Neural progenitor cell (in vitro differentiated cells): ENCODE data around the gene ZNF319. TPM values are rescaled to one million over a fixed set of nuclear protein-coding genes. Genes with fewer than 3 reads are reported as not detected.

Experiments used
- DNase-seq: peaks from one replicate; pipeline ENCODE4 v3.0.0-alpha.2; 2016; ENCODE audit warnings: low spot score
- H2AFZ ChIP-seq: fragments of 200-600 bp; sonication (generic); replicated peaks from 2 replicates; pipeline ENCODE4 v1.6.1; 2016; ENCODE audit warnings: antibody characterized with exemption
- H3F3A ChIP-seq: fragments of 200-600 bp; sonication (generic); 2 replicates; pipeline ENCODE4 v1.6.1; 2016; ENCODE audit warnings: antibody characterized with exemption, low read depth
- H3K27ac ChIP-seq: fragments of 200-600 bp; sonication (generic); 2 replicates; pipeline ENCODE4 v1.5.1; 2016; ENCODE audit warnings: mild to moderate bottlenecking
- H3K27me3 ChIP-seq: fragments of 200-600 bp; sonication (generic); 2 replicates; pipeline ENCODE4 v1.6.1; 2016; ENCODE audit warnings: mild to moderate bottlenecking, moderate library complexity
- H3K36me3 ChIP-seq: fragments of 200-600 bp; sonication (generic); 2 replicates; pipeline ENCODE4 v1.5.1; 2016
- H3K4me1 ChIP-seq: fragments of 200-600 bp; sonication (generic); 2 replicates; pipeline ENCODE4 v1.6.1; 2016; ENCODE audit warnings: mixed run types
- H3K4me2 ChIP-seq: fragments of 200-600 bp; sonication (generic); 2 replicates; pipeline ENCODE4 v1.6.1; 2016
- H3K4me3 ChIP-seq: fragments of 200-600 bp; sonication (generic); 2 replicates; pipeline ENCODE4 v1.5.1; 2016
- H3K79me2 ChIP-seq: fragments of 200-600 bp; sonication (generic); 2 replicates; pipeline ENCODE4 v1.6.1; 2016; ENCODE audit warnings: low read depth
- H3K9ac ChIP-seq: fragments of 200-600 bp; sonication (generic); 2 replicates; pipeline ENCODE4 v1.6.1; 2016
- H3K9me3 ChIP-seq: fragments of 200-600 bp; sonication (generic); 2 replicates; pipeline ENCODE4 v1.5.1; 2016; ENCODE audit warnings: low read depth
- H4K20me1 ChIP-seq: fragments of 200-600 bp; sonication (generic); 2 replicates; pipeline ENCODE4 v1.6.1; 2016; ENCODE audit warnings: low read depth
- H3K27ac Mint-ChIP-seq: 3 replicates; pipeline ENCODE4 v1.8.0; 2021; ENCODE audit warnings: mixed read lengths
- H3K27me3 Mint-ChIP-seq: 2 replicates; pipeline ENCODE4 v1.8.0; 2022; ENCODE audit warnings: low read depth, mild to moderate bottlenecking, inconsistent platforms, moderate library complexity, mixed read lengths; ENCODE audit not compliant: insufficient read depth
- H3K36me3 Mint-ChIP-seq: 3 replicates; pipeline ENCODE4 v1.8.0; 2021; ENCODE audit warnings: mixed read lengths
- H3K4me1 Mint-ChIP-seq: 3 replicates; pipeline ENCODE4 v1.8.0; 2021; ENCODE audit warnings: mixed read lengths
- H3K4me3 Mint-ChIP-seq: 3 replicates; pipeline ENCODE4 v1.8.0; 2021; ENCODE audit warnings: mild to moderate bottlenecking, moderate library complexity, mixed read lengths
- H3K9me3 Mint-ChIP-seq: 3 replicates; pipeline ENCODE4 v1.8.0; 2020; ENCODE audit warnings: mixed read lengths
- CTCF ChIP-seq: fragments of 200-600 bp; sonication (generic); IDR thresholded peaks from 2 replicates; pipeline ENCODE4 v1.5.1; 2017; ENCODE audit warnings: antibody characterized with exemption, mild to moderate bottlenecking
- EZH2 ChIP-seq: fragments of 200-600 bp; sonication (generic); IDR thresholded peaks from 2 replicates; pipeline ENCODE4 v1.6.1; 2017; ENCODE audit warnings: antibody characterized with exemption, mild to moderate bottlenecking, moderate library complexity
- EZH2phosphoT487 ChIP-seq: fragments of 200-600 bp; sonication (generic); IDR thresholded peaks from 2 replicates; pipeline ENCODE4 v1.6.1; 2017; ENCODE audit warnings: antibody characterized with exemption
- total RNA-seq: library from RNA; depleted of rRNA; stranded (reverse); fragments of >200 nt; gene quantifications from 2 replicates; pipeline ENCODE4 v1.2.3, GENCODE V29; 2015; ENCODE audit warnings: low replicate concordance

ZNF319 gene
- total RNA-seq, 1 donor from 2014 or later, result 1.4 TPM

GRCh38 chr16:58019866-58020538 is 19.5 kb upstream of the ZNF319 start:
- no peak for TF ChIP-seq EZH2phosphoT487
- TF ChIP-seq EZH2, result no peak
- no peak for TF ChIP-seq CTCF
- no peaks in the 10 kb centered on the region for H3K36me3 Mint-ChIP-seq
- peaks cover 21% of the 10 kb centered on the region for H3K4me1 Mint-ChIP-seq
- H3F3A ChIP-seq, result peaks cover 6% of the 10 kb centered on the region
- peaks cover 18% of the 10 kb centered on the region for H3K27me3 ChIP-seq
- H4K20me1 ChIP-seq, result peaks cover 3% of the 10 kb centered on the region
- no peaks in the 10 kb centered on the region for H3K79me2 ChIP-seq
- H3K9me3 ChIP-seq, result no peaks in the 10 kb centered on the region
- H3K4me1 ChIP-seq, result peaks cover 5% of the 10 kb centered on the region
- no peak overlapping the region for H2AFZ ChIP-seq
- no peak overlapping the region for H3K4me3 ChIP-seq
- no peak overlapping the region for H3K9ac ChIP-seq
- no peak overlapping the region for H3K4me3 Mint-ChIP-seq
- no peaks in the 10 kb centered on the region for H3K36me3 ChIP-seq
- no peaks in the 10 kb centered on the region for H3K9me3 Mint-ChIP-seq
- peaks cover 19% of the 10 kb centered on the region for H3K27me3 Mint-ChIP-seq
- H3K27ac Mint-ChIP-seq, result no peak overlapping the region
- no peak overlapping the region for H3K27ac ChIP-seq
- H3K4me2 ChIP-seq, result no peak overlapping the region
- DNase-seq, result no peak

GRCh38 chr16:58018803-58019202 is 18.3 kb upstream of the ZNF319 start:
- H3K27ac ChIP-seq, result no peak overlapping the region

GRCh38 chr16:58016840-58017446 is 16.5 kb upstream of the ZNF319 start:
- Histone ChIP-seq H3K36me3 (no peaks in the 10 kb centered on the region), H3F3A (peaks cover 6% of the 10 kb centered on the region), H4K20me1 (peaks cover 3% of the 10 kb centered on the region), H2AFZ (no peak overlapping the region), H3K4me1 (peaks cover 11% of the 10 kb centered on the region), H3K4me2 (no peak overlapping the region), H3K27ac (no peak overlapping the region), H3K79me2 (no peaks in the 10 kb centered on the region), H3K9ac (no peak overlapping the region), H3K4me3 (no peak overlapping the region), H3K9me3 (no peaks in the 10 kb centered on the region), H3K27me3 (no peaks in the 10 kb centered on the region)
- H3K4me1 Mint-ChIP-seq, result peaks cover 10% of the 10 kb centered on the region
- no peaks in the 10 kb centered on the region for H3K9me3 Mint-ChIP-seq
- no peaks in the 10 kb centered on the region for H3K27me3 Mint-ChIP-seq
- no peaks in the 10 kb centered on the region for H3K36me3 Mint-ChIP-seq
- H3K4me3 Mint-ChIP-seq, result no peak overlapping the region
- no peak overlapping the region for H3K27ac Mint-ChIP-seq
- TF ChIP-seq CTCF (no peak), EZH2 (no peak), EZH2phosphoT487 (no peak)
- no peak for DNase-seq

More at GRCh38 chr16:58018803-58019202, 18.3 kb upstream of the ZNF319 start:
- H3K9ac ChIP-seq, result no peak overlapping the region
- H3K36me3 Mint-ChIP-seq, result no peaks in the 10 kb centered on the region
- H3K4me1 Mint-ChIP-seq, result peaks cover 15% of the 10 kb centered on the region
- H3K4me3 ChIP-seq, result no peak overlapping the region
- H3K4me3 Mint-ChIP-seq, result no peak overlapping the region
- H3K36me3 ChIP-seq, result no peaks in the 10 kb centered on the region
- peak; percentile 39 for DNase-seq
- H3F3A ChIP-seq, result no peaks in the 10 kb centered on the region
- peaks cover 8% of the 10 kb centered on the region for H3K27me3 Mint-ChIP-seq
- no peak for TF ChIP-seq EZH2
- peak; percentile 41 for TF ChIP-seq CTCF
- TF ChIP-seq EZH2phosphoT487, result no peak
- peaks cover 3% of the 10 kb centered on the region for H3K4me1 ChIP-seq
- no peaks in the 10 kb centered on the region for H3K79me2 ChIP-seq
- H2AFZ ChIP-seq, result no peak overlapping the region
- no peak overlapping the region for H3K27ac Mint-ChIP-seq
- peaks cover 6% of the 10 kb centered on the region for H3K27me3 ChIP-seq
- no peak overlapping the region for H3K4me2 ChIP-seq
- no peaks in the 10 kb centered on the region for H3K9me3 Mint-ChIP-seq
- H4K20me1 ChIP-seq, result peaks cover 3% of the 10 kb centered on the region
- no peaks in the 10 kb centered on the region for H3K9me3 ChIP-seq
